ENCODE data around the gene CBLL2. TPM values are rescaled to one million over a fixed set of nuclear protein-coding genes. Genes with fewer than 3 reads are reported as not detected.

The CBLL2 gene, protein sequence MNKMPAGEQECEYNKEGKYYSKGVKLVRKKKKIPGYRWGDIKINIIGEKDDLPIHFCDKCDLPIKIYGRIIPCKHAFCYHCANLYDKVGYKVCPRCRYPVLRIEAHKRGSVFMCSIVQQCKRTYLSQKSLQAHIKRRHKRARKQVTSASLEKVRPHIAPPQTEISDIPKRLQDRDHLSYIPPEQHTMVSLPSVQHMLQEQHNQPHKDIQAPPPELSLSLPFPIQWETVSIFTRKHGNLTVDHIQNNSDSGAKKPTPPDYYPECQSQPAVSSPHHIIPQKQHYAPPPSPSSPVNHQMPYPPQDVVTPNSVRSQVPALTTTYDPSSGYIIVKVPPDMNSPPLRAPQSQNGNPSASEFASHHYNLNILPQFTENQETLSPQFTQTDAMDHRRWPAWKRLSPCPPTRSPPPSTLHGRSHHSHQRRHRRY
- polyA plus RNA-seq, result not detected
- long read RNA-seq, donor 1, result 0 reads
- long read RNA-seq, donor 2, result 0 reads
- long read RNA-seq, donor 3, result 0 reads
- long read RNA-seq, donor 4, result 0 reads
- long read RNA-seq, donor 5, result 0 reads
- long read RNA-seq, donor 6, result 0 reads
- long read RNA-seq, donor 7, result 0 reads
- long read RNA-seq, donor 8, result 0 reads
- long read RNA-seq, donor 9, result 0 reads
- long read RNA-seq, donor 10, result 0 reads
- long read RNA-seq, donor 11, result 0 reads

DNA sequence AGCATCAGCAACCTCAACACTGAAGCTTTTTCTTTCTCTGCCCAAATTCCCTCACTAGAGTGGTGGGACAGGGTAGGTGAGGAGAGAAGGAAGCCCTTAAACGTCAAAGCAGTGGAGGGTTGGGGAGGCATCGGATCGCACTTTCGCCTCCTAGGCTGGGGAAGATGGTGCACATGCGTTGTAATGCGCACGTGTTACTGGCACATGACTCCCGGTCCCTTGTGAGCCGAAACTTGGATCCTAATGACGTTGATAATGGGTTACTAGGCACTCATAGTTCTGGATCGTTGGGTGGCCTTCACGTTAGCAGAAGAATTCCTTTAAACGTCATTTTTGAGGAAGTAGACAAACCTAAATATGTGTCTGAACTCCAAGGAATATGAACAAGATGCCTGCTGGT, at the start of gene CBLL2:
Gene CBLL2 (plus strand): TSS at position 301 of the 400 bp plus-strand sequence. CDS start 79 bp downstream, at position 380.
- Histone ChIP-seq H3K4me3 (ENCODE audit: low read length) (no peak within 1 kb of the TSS), H3K4me1 (ENCODE audit: control insufficient read depth, insufficient read depth, low read length) (no peaks in the 10 kb centered on the region), H3K36me3 (ENCODE audit: control insufficient read depth, insufficient read depth, low read length) (no peaks in the 10 kb centered on the region), H3K27me3 (ENCODE audit: control insufficient read depth, insufficient read depth, low read length) (no peaks in the 10 kb centered on the region), H3K27ac (ENCODE audit: low read length) (no peak within 1 kb of the TSS), H3K9me3 (ENCODE audit: control insufficient read depth, low read depth, low read length) (no peaks in the 10 kb centered on the region)
- WGBS (ENCODE audit: insufficient coverage, low lambda C conversion rate), result no CpG with 5 or more reads among the region's 13 CpGs
- DNase-seq, result no peak

DNA sequence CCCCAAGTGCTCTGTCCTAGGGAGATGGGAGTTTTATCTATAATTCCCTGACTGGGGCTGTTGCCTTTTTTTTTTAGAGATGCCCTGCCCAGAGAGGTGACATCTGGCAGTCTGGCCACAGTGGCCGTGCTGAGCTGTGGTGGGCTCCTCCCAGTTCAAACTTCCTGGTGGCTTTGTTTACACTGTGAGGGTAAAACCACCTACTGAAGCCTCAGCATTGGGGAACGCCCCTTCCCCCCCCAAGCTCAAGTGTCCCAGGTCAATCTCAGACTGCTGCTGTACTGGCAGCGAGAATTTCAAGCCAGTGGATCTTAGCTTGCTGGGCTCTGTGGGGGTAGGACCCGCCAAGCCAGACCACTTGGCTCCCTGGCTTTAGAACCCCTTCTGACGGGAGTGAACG, 38.3 kb upstream of the CBLL2 start:
- H3K36me3 ChIP-seq (ENCODE audit: control insufficient read depth, insufficient read depth, low read length), result no peaks in the 10 kb centered on the region
- H3K4me1 ChIP-seq (ENCODE audit: control insufficient read depth, insufficient read depth, low read length), result no peaks in the 10 kb centered on the region
- H3K27ac ChIP-seq (ENCODE audit: low read length), result no peak overlapping the region
- no peaks in the 10 kb centered on the region for H3K9me3 ChIP-seq (ENCODE audit: control insufficient read depth, low read depth, low read length)
- H3K4me3 ChIP-seq (ENCODE audit: low read length), result no peak overlapping the region
- no CpG with 5 or more reads among the region's 6 CpGs for WGBS (ENCODE audit: insufficient coverage, low lambda C conversion rate)
- no peak for DNase-seq
- H3K27me3 ChIP-seq (ENCODE audit: control insufficient read depth, insufficient read depth, low read length), result no peaks in the 10 kb centered on the region

DNA sequence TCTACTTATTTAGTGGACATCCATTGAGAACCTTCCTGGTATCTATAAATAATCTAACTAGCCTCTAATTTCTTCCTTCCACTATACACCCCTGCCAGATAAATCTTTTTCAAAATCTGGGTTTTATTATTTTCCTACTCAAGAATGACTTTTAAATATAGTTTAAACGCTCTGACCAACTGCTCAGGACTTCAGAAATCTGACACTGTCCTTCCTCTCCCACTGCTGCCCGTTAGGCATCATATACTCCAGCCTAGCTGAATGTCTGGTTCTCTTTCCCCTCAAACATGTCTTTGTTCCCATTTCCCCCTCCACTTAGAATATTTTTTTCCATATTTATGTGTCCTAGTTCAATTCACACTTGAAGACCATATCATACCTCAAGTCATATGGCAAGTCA, 35.2 kb upstream of the CBLL2 start:
- Histone ChIP-seq H3K9me3 (ENCODE audit: control insufficient read depth, low read depth, low read length) (no peaks in the 10 kb centered on the region), H3K4me1 (ENCODE audit: control insufficient read depth, insufficient read depth, low read length) (no peaks in the 10 kb centered on the region), H3K4me3 (ENCODE audit: low read length) (no peak overlapping the region), H3K36me3 (ENCODE audit: control insufficient read depth, insufficient read depth, low read length) (no peaks in the 10 kb centered on the region), H3K27me3 (ENCODE audit: control insufficient read depth, insufficient read depth, low read length) (no peaks in the 10 kb centered on the region), H3K27ac (ENCODE audit: low read length) (no peak overlapping the region)
- no CpG with 5 or more reads among the region's 2 CpGs for WGBS (ENCODE audit: insufficient coverage, low lambda C conversion rate)
- no peak for DNase-seq

DNA sequence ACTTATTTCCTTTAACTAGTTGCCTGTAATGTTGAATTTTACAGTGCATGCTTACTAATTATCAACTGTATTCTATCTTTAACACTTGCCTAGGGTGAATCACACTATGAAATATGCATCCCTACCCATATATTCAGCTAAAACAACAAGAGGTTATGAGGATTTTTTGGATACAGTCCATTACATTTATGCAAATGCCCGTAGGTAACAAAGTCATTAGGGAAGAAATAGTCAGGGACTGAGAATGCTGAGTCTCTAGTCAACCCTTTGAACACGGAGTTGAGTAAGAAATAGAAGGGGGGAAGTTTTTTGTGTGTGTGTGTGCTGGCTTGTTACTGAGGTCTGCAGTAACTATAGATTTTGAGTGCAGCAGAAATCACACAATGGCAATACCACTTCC, 26.1 kb upstream of the CBLL2 start:
- no CpG with 5 or more reads among the region's 2 CpGs for WGBS (ENCODE audit: insufficient coverage, low lambda C conversion rate)
- H3K9me3 ChIP-seq (ENCODE audit: control insufficient read depth, low read depth, low read length), result no peaks in the 10 kb centered on the region
- DNase-seq, result no peak
- no peaks in the 10 kb centered on the region for H3K27me3 ChIP-seq (ENCODE audit: control insufficient read depth, insufficient read depth, low read length)
- no peak overlapping the region for H3K4me3 ChIP-seq (ENCODE audit: low read length)
- H3K36me3 ChIP-seq (ENCODE audit: control insufficient read depth, insufficient read depth, low read length), result no peaks in the 10 kb centered on the region
- no peaks in the 10 kb centered on the region for H3K4me1 ChIP-seq (ENCODE audit: control insufficient read depth, insufficient read depth, low read length)
- H3K27ac ChIP-seq (ENCODE audit: low read length), result no peak overlapping the region

DNA sequence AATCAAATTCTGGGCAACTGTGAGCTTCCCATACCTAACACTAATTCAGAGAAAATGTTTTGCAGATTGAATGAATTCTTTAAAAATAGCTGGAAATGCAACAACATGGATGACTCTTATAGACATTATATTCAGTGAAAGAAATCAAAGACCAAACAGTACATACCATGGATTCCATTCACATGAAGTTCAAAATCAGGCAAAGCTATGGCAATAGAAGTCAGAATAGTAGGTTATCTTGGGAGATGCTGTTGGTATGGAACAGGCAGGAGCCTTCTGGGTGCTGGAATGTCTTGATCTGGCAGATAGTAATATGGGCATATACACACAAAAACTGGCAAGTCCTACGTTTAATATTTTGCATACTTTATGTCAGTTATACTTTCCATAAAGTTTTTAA, 25.5 kb upstream of the CBLL2 start:
- H3K9me3 ChIP-seq (ENCODE audit: control insufficient read depth, low read depth, low read length), result no peaks in the 10 kb centered on the region
- DNase-seq, result no peak
- no peak overlapping the region for H3K4me3 ChIP-seq (ENCODE audit: low read length)
- no peaks in the 10 kb centered on the region for H3K36me3 ChIP-seq (ENCODE audit: control insufficient read depth, insufficient read depth, low read length)
- no peak overlapping the region for H3K27ac ChIP-seq (ENCODE audit: low read length)
- 80% methylated on average over 1 of the region's 1 CpG for WGBS (ENCODE audit: insufficient coverage, low lambda C conversion rate)
- no peaks in the 10 kb centered on the region for H3K4me1 ChIP-seq (ENCODE audit: control insufficient read depth, insufficient read depth, low read length)
- no peaks in the 10 kb centered on the region for H3K27me3 ChIP-seq (ENCODE audit: control insufficient read depth, insufficient read depth, low read length)

DNA sequence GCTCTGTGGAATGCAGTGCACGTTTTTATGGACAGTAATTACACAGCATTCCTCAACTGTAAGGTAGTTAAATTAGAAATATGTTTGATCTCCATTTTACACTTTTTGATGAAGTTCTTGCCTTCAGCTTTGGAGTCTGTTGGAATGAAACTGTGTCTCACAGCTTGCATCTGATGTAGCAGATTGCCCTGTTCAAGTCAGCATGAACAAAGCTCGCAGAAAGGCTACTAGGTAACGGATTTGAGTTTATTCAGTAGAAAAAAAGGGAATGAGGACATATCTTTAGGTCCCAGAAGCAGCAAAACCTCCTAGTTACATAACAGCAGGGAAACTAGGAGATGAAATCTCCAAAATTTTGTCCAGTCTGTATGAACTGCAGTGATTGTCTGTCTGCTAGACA, 24.3 kb upstream of the CBLL2 start:
- H3K27me3 ChIP-seq (ENCODE audit: control insufficient read depth, insufficient read depth, low read length), result no peaks in the 10 kb centered on the region
- no peak for DNase-seq
- no peaks in the 10 kb centered on the region for H3K9me3 ChIP-seq (ENCODE audit: control insufficient read depth, low read depth, low read length)
- WGBS (ENCODE audit: insufficient coverage, low lambda C conversion rate), result no CpG with 5 or more reads among the region's 3 CpGs
- no peaks in the 10 kb centered on the region for H3K4me1 ChIP-seq (ENCODE audit: control insufficient read depth, insufficient read depth, low read length)
- no peaks in the 10 kb centered on the region for H3K36me3 ChIP-seq (ENCODE audit: control insufficient read depth, insufficient read depth, low read length)
- H3K27ac ChIP-seq (ENCODE audit: low read length), result no peak overlapping the region
- H3K4me3 ChIP-seq (ENCODE audit: low read length), result no peak overlapping the region

DNA sequence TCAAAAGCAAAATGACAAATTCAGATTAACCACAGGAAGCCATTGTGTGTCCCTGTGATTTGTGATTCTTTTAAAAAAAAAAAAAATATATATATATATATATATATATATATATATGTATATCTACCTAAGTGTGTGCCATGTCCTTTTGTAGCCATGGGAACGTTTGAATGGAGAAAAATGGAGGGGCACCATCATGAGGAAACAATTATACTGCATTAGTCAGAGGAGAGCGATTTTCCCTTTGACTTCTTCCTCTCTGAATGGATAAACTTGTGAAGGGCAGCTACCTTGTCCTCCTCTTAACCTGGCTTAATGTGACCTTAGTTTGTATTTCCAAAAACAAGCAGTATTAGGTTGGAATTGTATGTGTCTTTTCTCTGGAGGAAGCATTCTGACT, 23.3 kb upstream of the CBLL2 start:
- H3K4me1 ChIP-seq (ENCODE audit: control insufficient read depth, insufficient read depth, low read length), result no peaks in the 10 kb centered on the region
- H3K27ac ChIP-seq (ENCODE audit: low read length), result no peak overlapping the region
- WGBS (ENCODE audit: insufficient coverage, low lambda C conversion rate), result no CpG with 5 or more reads among the region's 2 CpGs
- no peak for DNase-seq
- H3K36me3 ChIP-seq (ENCODE audit: control insufficient read depth, insufficient read depth, low read length), result no peaks in the 10 kb centered on the region
- H3K4me3 ChIP-seq (ENCODE audit: low read length), result no peak overlapping the region
- H3K27me3 ChIP-seq (ENCODE audit: control insufficient read depth, insufficient read depth, low read length), result no peaks in the 10 kb centered on the region
- H3K9me3 ChIP-seq (ENCODE audit: control insufficient read depth, low read depth, low read length), result no peaks in the 10 kb centered on the region

DNA sequence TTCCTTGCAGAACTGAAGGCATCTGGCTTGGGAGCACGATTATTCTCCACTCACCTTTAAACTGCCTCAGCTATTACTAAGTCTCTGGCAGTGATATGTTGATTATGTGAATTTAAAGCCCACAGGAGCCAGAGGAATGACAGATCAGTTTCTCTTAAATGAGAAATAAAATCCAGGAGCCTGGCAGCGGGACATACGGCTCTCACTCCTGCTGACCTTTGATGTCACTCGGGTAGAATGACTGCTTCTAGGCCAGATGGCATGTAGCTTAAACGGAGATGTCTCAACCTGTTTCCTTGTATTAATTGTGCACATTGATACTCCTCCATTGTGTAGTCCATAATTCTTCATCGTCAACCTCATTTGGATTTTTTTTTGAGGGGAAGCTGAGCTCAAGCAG, 4.0 kb upstream of the CBLL2 start:
- no peaks in the 10 kb centered on the region for H3K27me3 ChIP-seq (ENCODE audit: control insufficient read depth, insufficient read depth, low read length)
- no peaks in the 10 kb centered on the region for H3K4me1 ChIP-seq (ENCODE audit: control insufficient read depth, insufficient read depth, low read length)
- H3K27ac ChIP-seq (ENCODE audit: low read length), result no peak overlapping the region
- H3K36me3 ChIP-seq (ENCODE audit: control insufficient read depth, insufficient read depth, low read length), result no peaks in the 10 kb centered on the region
- no peak for DNase-seq
- no CpG with 5 or more reads among the region's 6 CpGs for WGBS (ENCODE audit: insufficient coverage, low lambda C conversion rate)
- H3K9me3 ChIP-seq (ENCODE audit: control insufficient read depth, low read depth, low read length), result no peaks in the 10 kb centered on the region
- no peak overlapping the region for H3K4me3 ChIP-seq (ENCODE audit: low read length)

DNA sequence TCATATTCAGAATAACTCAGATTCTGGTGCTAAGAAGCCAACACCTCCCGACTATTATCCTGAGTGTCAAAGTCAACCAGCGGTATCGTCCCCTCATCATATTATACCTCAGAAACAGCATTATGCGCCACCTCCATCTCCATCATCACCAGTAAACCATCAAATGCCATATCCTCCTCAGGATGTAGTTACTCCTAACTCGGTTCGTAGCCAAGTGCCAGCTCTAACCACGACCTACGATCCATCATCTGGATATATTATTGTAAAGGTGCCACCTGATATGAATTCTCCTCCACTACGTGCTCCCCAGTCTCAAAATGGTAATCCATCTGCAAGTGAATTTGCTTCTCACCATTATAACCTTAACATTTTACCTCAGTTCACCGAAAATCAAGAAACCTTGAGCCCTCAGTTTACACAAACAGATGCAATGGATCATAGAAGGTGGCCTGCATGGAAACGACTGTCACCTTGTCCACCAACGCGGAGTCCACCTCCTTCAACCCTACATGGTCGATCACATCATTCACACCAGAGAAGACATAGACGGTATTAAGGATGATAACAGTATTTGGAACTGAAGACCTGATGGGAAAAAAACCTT, 1.1 kb downstream of the CBLL2 start:
- no CpG with 5 or more reads among the region's 15 CpGs for WGBS (ENCODE audit: insufficient coverage, low lambda C conversion rate)
- Histone ChIP-seq H3K4me1 (ENCODE audit: control insufficient read depth, insufficient read depth, low read length) (no peaks in the 10 kb centered on the region), H3K36me3 (ENCODE audit: control insufficient read depth, insufficient read depth, low read length) (no peaks in the 10 kb centered on the region), H3K4me3 (ENCODE audit: low read length) (no peak overlapping the region), H3K27ac (ENCODE audit: low read length) (no peak overlapping the region), H3K27me3 (ENCODE audit: control insufficient read depth, insufficient read depth, low read length) (no peaks in the 10 kb centered on the region), H3K9me3 (ENCODE audit: control insufficient read depth, low read depth, low read length) (no peaks in the 10 kb centered on the region)
- DNase-seq, result no peak

DNA sequence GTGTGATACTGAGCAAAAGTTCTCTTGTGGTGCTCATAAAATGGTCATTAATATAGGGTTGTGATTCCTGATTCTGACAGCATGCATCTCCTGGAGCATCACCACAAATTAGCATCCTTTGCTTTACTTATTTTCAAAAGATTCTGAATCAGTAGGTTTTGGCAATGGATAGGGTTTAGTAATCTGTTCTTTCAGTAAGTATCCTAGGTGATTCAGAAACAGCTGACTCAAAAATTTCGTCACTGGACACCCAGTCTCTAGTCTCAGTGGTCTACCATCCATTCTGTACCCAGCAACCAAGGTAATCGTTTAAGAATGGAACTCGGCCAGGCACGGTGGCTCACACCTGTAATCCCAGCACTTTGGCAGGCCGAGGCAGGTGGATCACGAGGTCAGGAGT, 4.1 kb downstream of the CBLL2 start:
- H3K36me3 ChIP-seq (ENCODE audit: control insufficient read depth, insufficient read depth, low read length), result no peaks in the 10 kb centered on the region
- no CpG with 5 or more reads among the region's 6 CpGs for WGBS (ENCODE audit: insufficient coverage, low lambda C conversion rate)
- H3K27me3 ChIP-seq (ENCODE audit: control insufficient read depth, insufficient read depth, low read length), result no peaks in the 10 kb centered on the region
- H3K27ac ChIP-seq (ENCODE audit: low read length), result no peak overlapping the region
- no peak for DNase-seq
- H3K9me3 ChIP-seq (ENCODE audit: control insufficient read depth, low read depth, low read length), result no peaks in the 10 kb centered on the region
- H3K4me3 ChIP-seq (ENCODE audit: low read length), result no peak overlapping the region
- no peaks in the 10 kb centered on the region for H3K4me1 ChIP-seq (ENCODE audit: control insufficient read depth, insufficient read depth, low read length)
